ENCODE data around the gene RAB26. TPM values are rescaled to one million over a fixed set of nuclear protein-coding genes. Genes with fewer than 3 reads are reported as not detected.

The RAB26 gene
- total and polyA plus RNA-seq, 2 of the 13 experiments (the other 11 are each of a cell fraction or from before 2014, with no cell fraction given) = 0.86 to 3.6 TPM

- TF ChIP-seq PREB (CRISPR knock-in tag; IDR thresholded peaks at IDR 0.05) (no peak), DPF2 (CRISPR knock-in tag; IDR thresholded peaks at IDR 0.05; ENCODE audit: borderline replicate concordance, low read depth) (peak; percentile 80; the same call in 1 of the 2 replicates), ZSCAN12 (CRISPR knock-in tag; IDR thresholded peaks at IDR 0.05) (no peak), STAG1 (CRISPR knock-in tag; IDR thresholded peaks at IDR 0.05) (peak; percentile 16; the same call in 1 of the 2 replicates), ZGPAT (CRISPR knock-in tag; IDR thresholded peaks at IDR 0.05) (peak; percentile 75; the same call in 1 of the 2 replicates), BHLHE40 (IDR thresholded peaks at IDR 0.05; ENCODE audit: low read length) (peak; percentile 29; the same call in 1 of the 2 replicates), ZNF235 (CRISPR knock-in tag; IDR thresholded peaks at IDR 0.05; ENCODE audit: borderline replicate concordance) (no peak), ZNF180 (CRISPR knock-in tag; IDR thresholded peaks at IDR 0.05; ENCODE audit: borderline replicate concordance, low read depth) (no peak), NR0B2 (CRISPR knock-in tag; IDR thresholded peaks at IDR 0.05) (no peak), ZNF430 (CRISPR knock-in tag; IDR thresholded peaks at IDR 0.05) (peak; percentile 71), ZNF737 (CRISPR knock-in tag; IDR thresholded peaks at IDR 0.05; ENCODE audit: borderline replicate concordance) (no peak), HCFC1 (IDR thresholded peaks at IDR 0.05; ENCODE audit: low read depth, low read length) (no peak), ARNT (IDR thresholded peaks at IDR 0.05) (no peak), SP5 (CRISPR knock-in tag; IDR thresholded peaks at IDR 0.05; ENCODE audit: borderline replicate concordance, low read depth) (peak; percentile 75), ZNF101 (CRISPR knock-in tag; IDR thresholded peaks at IDR 0.05; ENCODE audit: borderline replicate concordance, low read depth) (no peak), EP300 (IDR thresholded peaks at IDR 0.05; ENCODE audit: low read depth in 2 of 2, low read length in 2 of 2) (peak in 1 of 2 experiments; percentile 75; a peak in 2 of 4 replicates), EP300 (CRISPR knock-in tag; IDR thresholded peaks at IDR 0.05; ENCODE audit: borderline replicate concordance) (peak; percentile 34; the same call in 1 of the 2 replicates), TFE3 (CRISPR knock-in tag; IDR thresholded peaks at IDR 0.05) (0 out of 2 replicates have a peak, but pooled peaks have one; percentile 44), ZNF18 (CRISPR knock-in tag; IDR thresholded peaks at IDR 0.05; ENCODE audit: insufficient replicate concordance) (no peak), MAX (IDR thresholded peaks at IDR 0.05) (peak; percentile 77), ZNF576 (CRISPR knock-in tag; IDR thresholded peaks at IDR 0.05) (no peak)
Observed at GRCh38 chr16:2157480-2158261, 9.2 kb downstream of the RAB26 start (continued).
